ENCODE measurements around the gene ST3GAL4.
"Not testable (repeated sequence)": the region's sequence is repeated elsewhere in the genome, so short reads cannot be mapped to it uniquely, and the experiment has no call there.

Gene ST3GAL4

DNA sequence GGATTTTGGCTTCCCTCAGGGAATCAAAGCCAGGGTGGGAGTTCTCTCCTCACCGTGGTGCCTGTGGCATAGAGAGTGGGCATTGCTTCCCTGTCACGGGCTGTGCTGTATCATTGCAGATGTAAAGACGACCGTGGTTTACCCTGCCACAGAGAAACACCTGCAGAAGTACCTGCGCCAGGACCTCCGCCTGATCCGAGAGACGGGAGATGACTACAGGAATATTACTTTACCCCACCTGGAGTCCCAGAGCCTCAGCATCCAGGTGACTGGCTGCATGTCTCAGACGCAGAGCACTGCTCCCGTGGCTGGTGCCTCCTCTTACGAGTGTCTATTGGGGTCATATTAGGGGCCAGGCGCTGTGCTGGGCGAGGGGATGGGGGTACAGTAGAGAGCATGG lies 24.2 kb upstream of the ST3GAL4 start:
- DNase-seq, result no peak

DNA sequence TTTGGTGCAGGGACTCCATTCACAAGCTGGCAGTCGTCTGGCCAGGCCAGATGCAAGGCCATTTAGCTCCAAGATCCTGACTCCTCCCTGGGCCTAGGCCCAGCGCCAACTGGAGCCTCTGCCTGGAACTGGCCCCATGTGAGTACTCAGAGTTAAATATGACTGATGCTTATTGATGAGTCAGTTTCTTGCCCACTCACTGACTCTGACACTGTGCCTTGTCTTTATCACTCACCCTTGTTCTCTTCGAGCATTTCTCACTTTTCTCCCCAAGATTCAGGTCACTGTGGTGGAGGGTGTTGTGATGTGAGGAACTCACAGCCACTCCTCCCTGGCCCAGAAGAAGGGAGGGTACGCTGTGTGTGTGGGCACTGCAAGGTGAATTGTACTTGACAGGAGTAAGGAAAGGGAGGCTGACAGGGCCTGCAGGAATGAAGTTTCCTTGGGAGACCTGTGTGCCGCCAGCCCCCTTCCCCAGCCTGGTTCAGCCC lies 23.2 kb upstream of the ST3GAL4 start:
- DNase-seq, result no peak

DNA sequence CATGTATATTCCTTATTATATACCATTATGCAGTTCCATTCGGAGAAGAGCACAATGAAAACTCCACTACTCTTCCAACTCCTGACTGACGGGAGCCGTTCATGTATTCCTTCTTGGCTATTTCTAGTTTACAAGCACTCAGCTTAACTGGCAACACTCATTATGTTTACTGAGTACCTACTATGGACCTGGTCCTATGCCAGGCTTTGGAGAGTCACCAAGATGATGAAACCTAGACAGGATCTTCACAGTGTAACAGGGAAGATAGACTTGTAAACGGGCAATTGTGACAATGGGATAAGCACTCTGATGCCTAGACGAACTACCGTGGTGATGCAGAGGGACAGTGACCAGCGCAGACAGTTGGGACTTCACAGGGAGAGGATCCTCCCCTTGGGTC lies 22.3 kb upstream of the ST3GAL4 start:
- DNase-seq, result no peak

DNA sequence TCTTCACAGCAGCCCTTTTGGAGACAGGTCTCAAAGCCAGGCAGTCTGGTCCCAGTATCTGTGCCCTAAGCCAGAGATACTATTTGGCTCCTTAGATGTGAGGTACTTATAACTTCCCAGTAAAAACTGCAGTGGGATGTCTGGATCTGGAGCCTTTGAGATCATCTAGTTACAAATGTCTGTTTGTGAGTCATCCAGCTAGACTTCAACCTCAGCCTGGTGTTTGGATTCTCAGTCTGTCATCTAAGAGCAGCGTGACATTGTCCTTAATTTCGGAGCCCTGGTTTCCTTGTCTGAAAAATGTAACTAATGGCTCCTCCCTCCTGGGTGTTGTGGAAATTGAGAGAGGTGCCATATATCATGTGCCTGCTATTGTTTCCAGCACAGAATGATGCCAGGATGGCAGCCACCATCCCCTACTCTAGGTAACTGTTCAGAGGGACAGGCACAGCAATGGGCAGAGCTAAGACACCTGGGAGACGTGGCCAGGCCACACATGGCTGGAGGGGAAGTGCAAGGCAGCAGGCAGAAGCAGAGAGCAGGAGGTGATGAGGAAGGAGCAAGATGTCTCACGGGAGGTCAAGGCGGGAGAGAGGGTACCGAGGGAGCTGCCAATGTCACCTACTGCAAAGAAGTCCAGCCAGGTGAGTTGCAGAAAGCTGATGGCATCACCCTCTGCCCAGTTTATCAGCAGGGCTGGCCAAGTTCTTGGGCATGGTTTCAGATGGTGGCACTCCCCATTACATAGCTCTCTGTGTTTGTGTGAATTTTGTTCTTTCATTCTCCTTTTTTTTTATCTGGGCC lies 20.6 kb upstream of the ST3GAL4 start:
- DNase-seq, result no peak

- DNase-seq, result no peak
Observed at GRCh38 chr11:126335463-126335760, 20.1 kb upstream of the ST3GAL4 start.

GRCh38 chr11:126336138-126336541 lies 19.3 kb upstream of the ST3GAL4 start:
- no peak for DNase-seq

- no peak for DNase-seq
Observed at GRCh38 chr11:126336671-126337101, 18.8 kb upstream of the ST3GAL4 start.

DNA sequence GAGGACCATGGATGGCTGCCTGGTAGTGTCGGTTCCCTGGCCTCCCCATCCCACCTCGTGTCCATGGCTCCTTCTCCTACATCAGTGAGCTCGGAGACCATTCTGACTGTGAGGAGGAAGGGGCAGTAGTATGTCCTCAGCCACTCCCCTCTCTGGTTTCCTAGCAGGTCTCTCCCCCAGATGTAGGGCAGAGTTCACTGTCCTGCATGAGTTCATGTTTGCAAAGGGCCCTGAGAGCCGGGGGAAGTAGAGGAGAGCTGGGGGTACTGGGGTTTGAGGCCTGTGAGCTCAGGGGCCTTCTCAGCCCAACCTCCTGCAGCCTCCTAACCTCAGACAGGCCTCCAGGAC lies 18.4 kb upstream of the ST3GAL4 start:
- DNase-seq, result no peak

DNA sequence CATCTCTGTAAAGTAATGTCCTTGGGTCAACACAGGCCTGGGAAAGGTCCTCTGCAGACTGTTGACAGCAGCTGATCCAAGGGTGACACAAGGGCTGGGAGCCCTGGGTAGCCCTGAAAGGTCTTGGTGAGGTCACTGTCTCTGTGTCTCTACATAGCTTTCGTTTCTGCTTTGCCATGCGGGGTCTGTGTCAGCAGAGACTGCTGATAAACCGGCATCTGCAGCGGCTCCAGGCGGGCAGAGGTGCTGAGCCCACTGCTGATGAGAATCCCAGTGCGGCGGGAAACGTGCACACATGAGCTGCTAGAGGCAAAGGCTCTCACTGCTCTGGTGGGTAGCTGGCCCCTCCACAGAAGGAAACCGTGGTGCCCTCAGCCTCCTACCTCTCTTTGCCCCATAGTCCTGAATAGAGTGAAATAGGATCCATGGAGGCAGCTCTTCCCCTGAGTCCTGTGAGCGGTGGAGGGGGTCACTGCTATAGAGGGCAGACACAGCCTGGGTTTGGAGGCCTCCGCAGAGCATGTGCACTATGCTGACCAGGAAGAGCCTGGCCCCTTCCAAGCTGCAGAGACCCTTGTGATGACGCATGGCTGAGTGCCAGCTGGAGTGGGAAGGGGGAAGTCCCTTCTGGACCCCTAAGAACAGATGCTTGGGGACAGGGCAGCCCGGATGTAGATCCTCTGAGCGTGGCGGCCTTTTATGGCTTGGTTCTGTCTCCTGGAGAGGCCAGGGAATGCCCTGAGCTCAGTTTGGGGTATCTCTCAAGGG lies 17.8 kb upstream of the ST3GAL4 start:
- no peak for DNase-seq

DNA sequence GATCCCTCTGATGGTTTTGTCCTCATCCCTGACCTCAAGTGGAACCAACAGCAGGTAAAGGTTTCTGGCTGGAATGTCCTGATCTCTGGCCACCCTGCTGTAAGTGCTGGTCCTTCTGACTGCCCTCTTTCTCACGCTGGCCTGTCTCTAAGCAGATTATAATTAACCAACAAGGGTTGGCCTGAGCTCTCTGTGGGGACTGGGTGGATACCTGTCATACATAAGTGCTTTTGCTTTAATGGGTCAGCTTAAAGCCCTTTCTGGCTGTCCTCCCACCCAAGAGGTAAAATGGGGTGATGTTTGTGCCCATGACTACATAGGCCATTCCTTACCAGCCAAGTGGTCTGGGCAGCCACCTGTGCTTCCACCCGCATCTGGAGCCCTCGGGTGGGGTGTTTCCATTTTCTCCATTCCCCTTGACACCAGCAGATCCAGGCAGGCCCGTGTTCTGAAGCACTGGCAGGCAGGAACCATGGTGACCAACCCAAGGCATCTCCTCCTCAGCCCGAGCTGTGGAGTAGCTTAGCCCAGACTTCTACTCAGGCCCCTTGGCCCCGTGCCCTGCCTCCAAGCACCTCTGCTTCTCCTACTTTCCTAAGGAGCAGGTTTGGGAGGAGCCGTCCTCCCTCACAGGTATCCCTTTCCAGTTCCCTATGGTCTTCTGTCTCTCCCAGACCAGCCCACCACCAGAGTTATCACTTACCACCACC lies 17.0 kb upstream of the ST3GAL4 start:
- DNase-seq, result no peak

GRCh38 chr11:126339073-126339862 lies 16.2 kb upstream of the ST3GAL4 start:
- no peak for DNase-seq

- no peak for DNase-seq
Observed at GRCh38 chr11:126339863-126340434, 15.5 kb upstream of the ST3GAL4 start.

DNA sequence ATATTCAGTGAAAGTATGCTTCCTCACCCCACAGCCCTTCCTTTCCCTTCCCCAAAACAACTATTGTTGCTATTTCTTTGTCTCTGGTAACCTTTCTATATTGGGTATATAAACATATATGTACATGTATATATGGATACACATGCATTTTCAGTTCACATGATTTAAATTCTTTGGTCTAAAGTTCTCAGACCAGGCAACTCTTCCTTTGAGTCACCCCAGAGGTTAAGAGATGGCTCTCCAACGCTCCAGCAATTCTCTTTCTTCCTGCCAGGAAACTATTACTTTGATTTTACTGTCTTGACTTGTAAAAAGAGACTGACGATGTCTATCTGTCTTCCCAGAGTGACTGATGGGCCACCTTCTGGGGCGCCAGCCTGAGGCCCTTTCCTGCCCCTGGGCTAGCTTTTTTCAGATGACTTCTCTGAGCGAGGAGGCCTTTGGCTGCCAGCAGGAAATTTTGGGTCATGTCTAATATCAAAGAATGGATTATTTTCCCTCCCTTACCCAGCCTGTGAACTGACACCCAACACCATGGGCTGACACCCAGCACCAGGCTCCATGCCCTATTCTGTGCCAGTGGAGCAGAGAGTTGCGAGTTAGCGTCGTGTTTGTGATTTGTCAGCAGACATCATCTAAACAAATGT lies 14.4 kb upstream of the ST3GAL4 start:
- DNase-seq, result no peak

GRCh38 chr11:126341760-126342161 lies 13.7 kb upstream of the ST3GAL4 start:
- no peak for DNase-seq

DNA sequence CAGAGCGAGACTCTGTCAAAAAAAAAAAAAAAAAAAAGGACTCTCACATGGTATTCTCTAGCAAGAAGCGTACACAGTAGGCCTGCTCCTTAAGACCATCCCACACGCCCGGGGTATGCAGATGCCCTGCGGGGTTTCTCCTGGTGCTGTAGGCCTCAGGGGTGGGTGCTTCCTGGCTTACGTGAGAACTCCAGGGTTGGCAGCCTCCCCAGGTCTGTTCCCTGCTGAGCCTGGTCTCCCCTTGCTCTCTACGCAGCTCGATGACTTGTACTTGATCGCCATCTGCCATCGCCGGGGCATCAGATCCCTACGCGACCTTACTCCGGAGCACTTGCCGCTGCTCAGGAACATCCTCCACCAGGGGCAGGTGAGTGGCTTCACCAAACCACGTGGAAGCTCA lies 12.4 kb upstream of the ST3GAL4 start:
- DNase-seq, result no peak

- no peak for DNase-seq
Observed at GRCh38 chr11:126344141-126345080, 11.1 kb upstream of the ST3GAL4 start.

DNA sequence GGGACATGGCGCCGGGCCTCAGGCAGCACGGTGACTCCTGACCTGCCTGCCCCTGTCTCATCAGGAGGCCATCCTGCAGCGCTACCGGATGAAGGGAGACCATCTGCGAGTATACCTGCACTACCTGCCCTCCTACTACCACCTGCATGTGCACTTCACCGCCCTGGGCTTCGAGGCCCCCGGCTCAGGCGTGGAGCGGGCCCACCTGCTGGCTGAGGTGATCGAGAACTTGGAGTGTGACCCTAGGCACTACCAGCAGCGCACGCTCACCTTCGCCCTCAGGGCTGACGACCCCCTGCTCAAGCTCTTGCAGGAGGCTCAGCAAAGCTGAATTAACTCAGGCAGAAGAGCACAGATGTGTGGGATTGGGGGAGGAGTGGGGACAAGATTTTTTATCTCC lies 10.2 kb upstream of the ST3GAL4 start:
- DNase-seq, result no peak

DNA sequence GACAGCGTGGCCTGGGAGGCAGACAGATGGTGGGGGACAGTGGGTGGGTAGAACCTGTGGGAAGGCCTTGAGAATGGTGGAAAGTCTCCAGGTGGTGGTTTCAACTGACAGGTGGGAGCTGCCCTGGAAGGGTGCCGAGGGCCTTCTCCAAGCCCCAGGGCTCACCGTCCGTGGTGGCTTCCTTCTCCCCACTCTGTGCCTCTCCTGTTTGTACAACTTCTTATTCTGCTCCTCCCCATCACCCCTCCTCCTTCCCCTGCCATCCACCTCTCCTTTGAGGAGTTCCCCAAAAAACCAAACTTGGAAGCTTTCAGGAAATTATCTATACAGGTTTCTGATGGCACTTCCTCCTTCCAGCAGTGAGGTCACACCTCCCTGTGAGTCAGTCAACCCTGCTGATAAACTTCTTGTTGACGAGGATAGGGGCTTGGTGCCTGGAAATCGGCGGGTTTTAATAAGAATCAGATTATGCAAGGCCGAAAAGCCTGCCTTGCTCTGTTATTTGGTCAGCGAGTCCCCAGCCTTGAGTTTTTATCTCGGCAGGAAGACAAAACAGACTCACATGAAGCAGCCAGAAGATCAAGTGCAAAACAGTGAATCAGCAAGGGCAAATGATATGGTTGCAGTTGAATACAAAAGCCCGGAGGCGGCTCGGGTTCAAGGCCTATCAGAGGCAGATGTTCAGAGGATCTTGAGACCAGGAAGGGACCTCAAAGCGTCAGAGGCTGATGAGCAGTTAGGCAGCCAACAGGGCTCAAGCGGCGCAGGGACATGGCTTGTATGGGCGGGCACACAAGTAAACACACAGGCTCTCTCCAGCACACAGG lies 9.5 kb upstream of the ST3GAL4 start:
- no peak for DNase-seq

DNA sequence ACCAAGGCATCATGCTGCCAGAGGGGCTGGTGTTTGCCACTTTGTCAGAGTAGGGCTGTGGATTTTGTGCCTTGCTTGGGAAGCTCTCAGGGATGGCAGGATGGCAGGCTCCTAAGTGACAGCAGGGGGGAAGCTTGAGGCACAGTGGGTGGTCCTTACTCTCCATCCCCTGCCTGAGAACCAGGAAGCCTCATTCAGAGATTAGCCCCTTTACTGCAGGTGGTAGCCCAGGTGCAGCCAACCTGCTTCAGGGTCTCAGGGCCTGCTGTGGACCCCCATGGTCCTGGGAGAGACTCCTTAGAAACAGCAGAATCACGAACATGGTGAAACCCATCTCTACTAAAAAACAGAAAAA lies 8.9 kb upstream of the ST3GAL4 start:
- peak; percentile 65 for DNase-seq

GRCh38 chr11:126346946-126347345 lies 8.5 kb upstream of the ST3GAL4 start:
- not testable (repeated sequence) for DNase-seq

All from NCI-H1417 treated with DMSO at 0.1 percent for 48 hours (cell line).